HG03342 (cell line): ENCODE results near the gene KICS2.

Experiments
- ATAC-seq: cut with Tn5 transposase; IDR thresholded peaks from one replicate; pipeline ENCODE4 v1.9.1; 2021; ENCODE audit warnings: mild to moderate bottlenecking, moderate library complexity; ENCODE audit not compliant: unreplicated experiment

The KICS2 gene

GRCh38 chr12:64222009-64222765 is at the start of gene KICS2:
Gene KICS2 (minus strand): TSS chr12:64222296. CDS start chr12:64222237, 59 bp downstream.
- ATAC-seq, result peak; percentile 95

DNA sequence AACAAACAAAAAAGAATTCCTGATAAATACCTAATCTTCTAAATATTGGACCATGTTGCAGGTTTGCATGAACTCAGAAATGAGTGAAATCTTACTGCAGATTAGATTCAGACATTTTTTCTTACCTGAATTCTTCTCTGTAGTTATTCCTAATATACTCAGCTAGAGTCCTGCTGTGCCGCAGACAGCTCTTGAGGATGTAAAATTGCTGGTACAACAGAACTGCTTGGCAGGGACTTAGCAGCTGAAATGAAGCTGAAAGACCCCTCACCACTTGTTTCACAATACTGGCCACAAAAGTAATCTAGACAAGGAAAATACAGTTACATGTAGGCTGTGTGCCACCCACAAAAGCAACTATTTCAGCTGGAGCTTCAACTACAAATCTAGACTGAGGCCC is 48.3 kb upstream of the KICS2 start:
- ATAC-seq, result no peak

DNA sequence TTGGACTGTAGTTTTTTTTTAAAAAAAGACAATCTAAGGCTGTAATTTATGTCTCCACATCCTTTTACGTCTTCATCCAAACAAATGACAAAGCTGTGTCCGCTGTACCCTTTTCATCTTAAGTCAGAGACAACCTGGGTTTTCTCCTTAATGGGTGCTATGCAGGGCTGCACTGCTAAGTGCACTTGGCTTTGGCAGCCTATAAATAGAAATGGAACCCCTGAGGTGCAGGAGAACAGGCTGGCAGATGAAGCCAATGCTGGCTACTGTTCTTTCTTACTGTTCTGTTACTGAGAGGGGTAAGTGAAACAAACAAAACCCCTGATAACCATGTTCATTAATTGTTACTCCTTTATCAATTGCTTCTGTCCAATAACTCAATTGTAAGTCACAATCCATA is 47.1 kb upstream of the KICS2 start:
- no peak for ATAC-seq

DNA sequence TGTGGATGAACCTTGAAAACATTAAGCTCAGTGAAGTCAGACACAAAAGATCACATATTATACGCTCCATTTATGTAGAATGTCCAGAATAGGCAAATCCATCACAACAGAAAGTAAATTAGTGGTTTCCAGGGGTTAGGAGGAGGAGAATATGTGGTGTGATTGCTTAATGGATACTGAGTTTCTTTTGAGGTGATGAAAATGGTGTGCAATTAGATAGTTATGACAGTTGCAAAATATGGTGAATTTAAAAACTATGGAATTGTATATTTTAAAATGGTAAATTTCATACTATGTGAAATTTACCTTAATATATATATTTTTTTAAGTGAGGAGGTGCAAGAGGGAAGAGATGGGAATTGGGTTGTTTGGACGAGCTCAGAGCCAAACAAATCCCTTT is 46.3 kb upstream of the KICS2 start:
- no peak for ATAC-seq

GRCh38 chr12:64265839-64266238 is 43.7 kb upstream of the KICS2 start:
- ATAC-seq, result no peak

DNA sequence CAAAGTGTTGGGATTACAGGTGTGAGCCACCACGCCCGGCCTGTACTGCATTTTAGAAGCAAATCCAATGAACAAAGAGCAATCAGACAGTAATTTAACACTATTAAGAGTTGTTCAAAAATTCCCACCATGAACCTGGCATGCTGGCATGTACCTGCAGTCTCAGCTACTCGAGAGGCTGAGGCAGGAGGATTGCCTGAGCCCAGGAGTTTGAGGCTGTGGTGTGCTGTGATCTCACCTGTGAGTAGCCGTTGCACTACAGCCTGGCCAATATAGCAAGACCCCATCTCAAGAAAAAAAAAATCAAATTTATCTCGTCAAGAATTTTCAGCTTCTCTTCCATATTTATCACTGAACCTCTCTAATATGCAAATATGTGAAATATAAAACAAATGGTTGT is 39.7 kb upstream of the KICS2 start:
- ATAC-seq, result no peak

DNA sequence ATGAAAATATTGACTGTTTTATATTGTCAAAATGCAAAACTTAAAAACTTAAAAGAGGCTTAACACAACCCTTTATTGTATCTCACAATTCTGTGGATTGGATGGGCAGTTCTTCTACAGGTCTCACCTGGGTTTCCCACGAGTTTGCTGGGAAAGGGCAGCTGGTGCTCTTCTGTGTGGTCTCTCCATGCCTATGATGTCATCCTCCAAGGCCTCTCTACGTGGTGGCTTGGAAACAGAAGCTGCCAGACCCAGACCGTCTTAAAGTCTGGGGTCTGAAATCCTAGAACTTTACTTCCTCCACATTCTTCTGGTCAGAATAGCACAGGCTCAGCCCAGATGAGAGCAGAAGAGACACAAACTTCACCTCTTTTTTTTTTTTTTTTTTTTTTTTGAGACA is 36.5 kb upstream of the KICS2 start:
- ATAC-seq, result no peak

DNA sequence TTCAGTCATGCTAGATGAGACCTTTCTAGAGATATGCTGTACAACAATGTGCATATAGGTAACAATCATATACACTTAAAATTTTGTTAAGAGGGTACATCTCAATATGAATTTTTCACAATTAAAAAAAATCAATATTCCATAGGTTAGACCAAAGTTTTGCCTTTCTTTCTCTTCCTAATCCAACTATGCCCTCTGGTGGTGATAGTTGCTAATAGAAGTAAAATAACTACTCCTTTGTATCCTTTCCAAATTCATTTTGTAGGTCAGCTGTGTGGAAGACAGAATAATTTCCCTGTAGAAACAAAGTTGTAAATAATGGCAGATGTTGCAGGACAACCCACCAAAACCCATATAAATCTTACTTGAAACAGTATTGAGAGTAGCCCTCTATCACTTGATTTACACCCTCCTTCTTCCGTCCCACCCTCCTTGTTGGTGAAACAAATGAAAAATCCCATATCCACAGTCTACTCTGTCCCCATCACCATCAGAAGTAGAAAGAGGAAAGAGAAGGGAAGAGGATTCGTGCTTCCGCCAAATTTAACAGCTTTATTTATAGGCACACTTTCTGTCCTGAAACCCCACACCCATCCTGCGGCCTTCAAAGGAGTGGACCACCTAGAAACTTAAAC is 34.2 kb upstream of the KICS2 start:
- peak; percentile 39 for ATAC-seq

DNA sequence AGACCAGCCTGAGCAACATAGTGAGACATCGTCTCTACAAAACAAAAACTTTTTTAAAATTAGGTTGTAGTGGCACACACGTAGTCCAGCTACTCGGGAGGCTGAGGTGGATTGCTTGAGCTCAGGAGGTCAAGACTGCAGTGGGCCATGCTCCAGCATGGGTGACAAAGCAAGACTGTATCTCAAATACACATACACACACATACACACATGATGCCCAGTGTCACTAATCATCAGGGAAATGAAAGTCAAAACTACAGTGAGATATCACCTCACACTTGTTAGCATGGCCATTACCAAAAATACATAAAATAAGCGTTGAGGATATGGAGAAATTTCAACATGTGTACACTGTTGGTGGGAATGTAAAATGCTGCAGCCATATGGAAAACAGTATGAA is 33.2 kb upstream of the KICS2 start:
- no peak for ATAC-seq

- ATAC-seq, result no peak
Measured at GRCh38 chr12:64253356-64253755, 31.3 kb upstream of the KICS2 start.

- ATAC-seq, result no peak
Measured at GRCh38 chr12:64252681-64253080, 30.6 kb upstream of the KICS2 start.

GRCh38 chr12:64243809-64244208 is 21.7 kb upstream of the KICS2 start:
- no peak for ATAC-seq

DNA sequence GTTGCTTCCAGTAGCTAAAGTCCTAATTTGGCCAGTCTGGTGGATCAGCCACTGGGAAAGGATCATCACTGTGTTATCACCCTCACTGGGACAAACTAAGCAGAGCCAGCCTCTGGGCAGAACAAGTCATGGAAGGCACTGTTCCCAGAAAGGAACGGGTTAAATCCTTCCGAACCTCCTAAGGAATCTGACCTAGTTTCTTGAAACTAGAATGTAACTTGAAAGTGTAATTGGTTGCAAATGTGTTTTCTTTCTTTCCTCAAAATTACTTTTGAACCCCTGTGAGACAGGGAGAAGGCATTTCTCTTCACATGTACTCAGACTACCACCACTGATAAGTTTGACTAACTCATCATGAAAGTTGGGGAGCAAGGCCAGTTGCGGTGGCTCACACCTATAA is 18.7 kb upstream of the KICS2 start:
- no peak for ATAC-seq

DNA sequence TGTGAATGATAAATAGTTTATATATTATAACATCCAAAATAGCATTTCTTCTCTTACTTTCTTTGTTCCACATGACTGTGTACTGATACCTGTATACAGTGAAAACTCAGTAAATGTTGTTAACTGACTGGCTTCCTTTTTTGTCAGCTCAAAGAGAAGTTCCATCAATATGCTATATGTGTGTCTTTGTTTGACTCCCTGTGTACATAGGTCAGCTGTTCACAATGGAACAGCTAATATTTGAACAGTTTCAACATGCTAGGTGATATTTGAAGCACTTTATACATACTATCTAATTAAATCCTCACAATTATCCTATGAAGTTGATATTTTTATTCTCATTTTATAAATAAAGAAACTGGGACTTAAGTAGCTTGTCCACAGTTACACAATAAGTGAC is 15.3 kb upstream of the KICS2 start:
- no peak for ATAC-seq

DNA sequence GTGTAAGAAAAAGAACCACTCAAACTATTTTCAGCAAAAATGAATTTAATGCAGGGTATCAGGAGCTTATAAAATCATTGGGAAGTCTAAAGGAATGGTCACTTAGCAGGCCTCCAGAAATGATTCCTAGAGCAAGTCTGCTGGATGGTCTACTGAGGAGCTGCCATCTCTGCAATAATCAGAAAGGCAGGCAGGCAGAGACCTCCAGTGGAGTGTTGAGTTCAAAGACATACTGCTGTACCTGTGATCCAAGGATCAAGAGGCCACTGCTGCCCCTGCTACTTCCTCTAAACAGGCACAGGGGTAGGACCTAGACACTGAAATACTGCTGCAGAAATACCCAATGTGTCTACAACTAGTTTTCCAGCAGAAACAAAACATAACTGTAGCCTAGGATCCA is 14.5 kb upstream of the KICS2 start:
- ATAC-seq, result no peak

DNA sequence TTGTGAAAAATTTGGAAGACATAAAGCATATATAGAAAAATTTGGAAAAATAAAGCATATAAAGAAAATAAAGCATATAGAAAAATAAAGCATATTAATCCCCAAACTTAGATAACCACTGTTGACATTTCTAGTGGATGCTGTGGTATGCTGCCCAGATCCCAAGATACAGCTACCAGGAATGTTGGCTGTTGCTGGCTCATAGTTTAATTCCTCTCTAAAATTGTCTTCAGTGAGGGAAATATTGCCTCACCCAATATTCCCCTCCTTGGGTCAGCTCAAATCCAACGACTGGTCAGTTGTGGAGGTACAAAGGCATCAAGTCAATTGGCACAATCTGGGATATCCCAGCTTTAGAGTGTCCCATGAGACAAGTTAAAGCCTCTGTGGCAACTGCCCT is 10.1 kb upstream of the KICS2 start:
- ATAC-seq, result no peak

GRCh38 chr12:64229796-64230195 is 7.7 kb upstream of the KICS2 start:
- no peak for ATAC-seq

GRCh38 chr12:64229240-64229639 is 7.1 kb upstream of the KICS2 start:
- no peak for ATAC-seq

DNA sequence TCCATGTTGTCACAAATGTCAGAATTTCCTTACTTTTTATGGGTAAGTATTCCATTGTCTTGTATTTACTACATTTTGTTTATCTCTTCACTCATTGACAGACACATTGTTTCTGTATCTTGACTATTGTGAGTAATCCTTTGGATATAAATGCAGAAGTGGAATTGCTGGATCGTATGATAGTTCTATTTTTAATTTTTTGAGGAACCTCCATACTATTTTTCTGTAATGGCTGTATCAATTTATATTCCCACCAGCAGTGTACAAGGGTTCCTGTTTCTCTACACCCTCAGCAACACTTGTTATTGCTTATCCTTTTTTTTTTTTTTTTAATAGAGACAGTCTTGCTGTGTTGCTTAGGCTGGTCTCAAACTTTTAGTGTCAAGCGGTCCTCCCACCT is 3.5 kb upstream of the KICS2 start:
- no peak for ATAC-seq

DNA sequence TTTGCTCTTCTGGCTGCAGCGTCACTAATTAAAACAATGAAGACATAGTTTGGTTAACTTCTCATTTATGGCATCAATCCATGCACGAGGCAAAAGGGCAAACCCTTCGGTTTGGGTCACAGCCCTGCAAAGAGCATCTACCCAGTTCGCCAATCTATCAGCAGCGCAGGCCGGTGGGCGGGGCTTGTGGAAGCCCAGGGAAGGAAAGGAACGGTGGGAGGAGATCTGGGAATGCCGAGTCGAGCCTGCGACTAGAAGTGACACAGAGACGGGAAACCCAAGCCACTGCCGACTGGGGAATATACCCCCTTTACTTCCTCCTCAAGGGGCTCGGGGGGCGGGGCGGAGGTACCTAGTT is 466 bp downstream of the KICS2 start:
- ATAC-seq, result peak; percentile 27

DNA sequence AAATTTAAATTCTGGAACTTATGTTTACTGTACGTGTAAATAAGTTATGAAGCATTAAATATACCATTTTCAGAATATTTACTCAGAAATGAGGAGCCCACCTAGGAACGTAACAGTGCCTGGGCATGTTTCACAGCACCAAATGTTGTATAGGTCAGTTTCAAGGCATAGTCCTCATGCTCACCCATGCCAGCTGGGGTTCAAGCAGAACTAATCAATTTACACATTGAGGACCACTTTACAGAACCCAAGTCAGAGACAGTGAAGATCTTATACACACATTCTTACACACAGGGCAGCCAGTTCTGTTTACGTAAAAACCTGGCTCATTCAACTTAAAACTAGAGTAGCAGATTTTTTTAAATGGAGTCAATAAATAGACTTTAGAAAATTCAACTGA is 2.0 kb downstream of the KICS2 start:
- no peak for ATAC-seq

DNA sequence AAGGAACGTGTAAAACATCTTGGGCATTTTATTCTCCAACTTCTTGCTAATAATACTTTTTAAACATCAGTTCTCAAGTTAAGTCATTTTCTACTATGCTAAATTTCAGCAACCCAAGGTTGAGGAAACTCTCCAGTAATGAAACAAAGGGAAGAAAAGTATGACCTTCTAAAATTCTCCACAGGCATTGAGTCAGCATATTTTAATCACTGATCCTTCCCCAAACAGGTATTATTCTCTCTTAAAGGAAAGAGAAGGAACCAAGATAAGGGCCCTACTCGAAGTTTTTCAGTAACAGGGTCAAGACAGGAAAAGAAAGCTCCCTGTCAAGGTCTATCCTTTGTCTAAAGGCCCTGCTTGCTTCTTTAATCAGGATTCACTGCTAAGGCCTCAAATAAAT is 3.0 kb downstream of the KICS2 start:
- no peak for ATAC-seq

GRCh38 chr12:64218597-64218996 is 3.5 kb downstream of the KICS2 start:
- no peak for ATAC-seq
